ENCODE data around the gene KRTAP19-2. TPM values are rescaled to one million over a fixed set of nuclear protein-coding genes. Genes with fewer than 3 reads are reported as not detected.
A peak's percentile ranks its signal among the peaks of the same experiment; 100 is the strongest.
"Not testable (repeated sequence)": the region's sequence is repeated elsewhere in the genome, so short reads cannot be mapped to it uniquely, and the experiment has no call there.

KRTAP19-2 gene
- not detected for total RNA-seq
- long read RNA-seq, result 0 reads

GRCh38 chr21:30487336-30487735 is at the start of gene KRTAP19-2:
Gene KRTAP19-2 (minus strand): TSS chr21:30487436. CDS start chr21:30487348, 88 bp downstream.
- intact Hi-C loops (cut with micrococcal nuclease), result no loop called here
- DNase-seq (no peak), ATAC-seq (no peak)

DNA sequence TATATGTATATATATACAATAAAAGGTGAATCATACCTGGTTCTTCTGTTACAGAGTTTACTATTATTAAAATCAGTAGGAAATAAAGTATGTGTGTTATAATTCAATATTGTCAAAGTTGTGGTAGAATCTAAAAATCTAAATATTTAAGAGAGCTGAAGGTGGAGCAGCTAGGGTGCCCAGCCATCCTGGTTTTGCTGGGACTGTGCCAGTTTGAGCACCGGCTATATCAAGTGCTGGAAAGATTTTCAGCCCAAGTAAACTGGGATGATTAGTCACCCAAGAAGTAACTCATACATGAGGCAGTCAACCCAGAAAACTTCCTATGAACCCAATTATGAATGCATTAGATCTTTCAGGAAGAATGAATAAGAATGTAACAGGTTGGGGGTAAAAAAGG is 31.6 kb upstream of the KRTAP19-2 start:
- intact Hi-C loops (cut with micrococcal nuclease), result no loop called here
- no peak for ATAC-seq
- no peak for DNase-seq

- intact Hi-C loops (cut with micrococcal nuclease), result no loop called here
- ATAC-seq (no peak), DNase-seq (no peak)
Observed at GRCh38 chr21:30515681-30516080, 28.4 kb upstream of the KRTAP19-2 start.

DNA sequence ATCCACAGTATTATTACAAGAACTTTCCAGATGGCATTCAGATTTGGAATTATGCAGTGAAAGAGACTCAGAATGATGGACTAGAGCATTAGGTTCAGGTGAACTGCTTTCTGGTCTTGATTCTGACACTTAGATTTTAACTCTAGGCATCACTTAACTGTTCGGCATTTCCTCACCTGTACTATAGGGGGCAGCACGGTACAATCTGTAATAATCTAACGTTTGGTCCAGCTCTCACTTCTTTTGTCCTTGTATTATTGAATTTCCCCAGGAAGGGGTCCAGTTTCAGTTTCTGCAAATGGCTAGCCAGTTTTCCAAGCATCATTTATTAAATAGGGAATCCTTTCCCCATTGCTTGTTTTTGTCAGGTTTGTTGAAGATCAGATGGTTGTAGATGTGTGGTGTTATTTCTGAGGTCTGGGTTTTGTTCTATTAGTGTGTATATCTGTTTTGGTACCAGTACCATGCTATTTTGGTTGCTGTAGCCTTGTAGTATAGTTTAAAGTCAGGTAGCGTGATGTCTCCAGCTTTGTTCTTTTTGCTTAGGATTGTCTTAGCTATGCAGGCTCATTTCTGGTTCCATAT is 18.5 kb upstream of the KRTAP19-2 start:
- DNase-seq; intact Hi-C loops (cut with micrococcal nuclease); ATAC-seq: not testable (repeated sequence)

GRCh38 chr21:30502041-30502440 is 14.8 kb upstream of the KRTAP19-2 start, which contains the start of gene KRTAP19-5:
Gene KRTAP19-5 (minus strand): TSS chr21:30502141. CDS start chr21:30502090, 51 bp downstream.
- no peak for ATAC-seq
- intact Hi-C loops (cut with micrococcal nuclease), result no loop called here
- no peak for DNase-seq

DNA sequence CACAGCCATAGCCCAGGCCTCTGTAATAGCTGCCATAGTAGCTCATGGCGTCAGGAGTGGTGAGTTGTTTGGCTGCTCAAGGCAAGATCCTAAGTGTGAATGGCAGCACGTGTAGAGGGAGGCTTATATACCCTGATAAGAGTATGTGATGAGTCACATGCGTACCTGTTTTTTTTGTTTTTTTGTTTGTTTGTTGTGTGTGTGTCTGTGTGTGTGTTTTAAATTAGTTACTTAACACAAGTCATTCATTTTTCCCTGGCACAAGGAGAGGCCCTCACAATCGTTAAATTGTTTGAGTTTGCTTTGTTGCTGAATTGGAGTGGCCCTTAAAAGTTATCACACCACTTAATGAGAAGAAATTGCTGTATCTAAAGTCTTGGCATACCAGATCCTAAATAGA is 9.8 kb upstream of the KRTAP19-2 start, which contains the start of gene KRTAP19-4:
Gene KRTAP19-4 (minus strand): TSS at position 101 of the 400 bp plus-strand sequence. CDS start 55 bp downstream, at position 46.
- DNase-seq, result no peak
- no peak for ATAC-seq
- intact Hi-C loops (cut with micrococcal nuclease), result no loop called here

GRCh38 chr21:30491963-30492428 is 4.8 kb upstream of the KRTAP19-2 start, which contains the start of gene KRTAP19-3:
Gene KRTAP19-3 (minus strand): TSS chr21:30492013. CDS start chr21:30491957, 56 bp downstream.
- no peak for ATAC-seq
- DNase-seq, result no peak

GRCh38 chr21:30486180-30486579 is 1.1 kb downstream of the KRTAP19-2 start:
- intact Hi-C loops (cut with micrococcal nuclease), result no loop called here
- ATAC-seq, result no peak
- no peak for DNase-seq

More at GRCh38 chr21:30491963-30492428, 4.8 kb upstream of the KRTAP19-2 start, which contains the start of gene KRTAP19-3:
- intact Hi-C loops (cut with micrococcal nuclease), result no loop called here

DNA sequence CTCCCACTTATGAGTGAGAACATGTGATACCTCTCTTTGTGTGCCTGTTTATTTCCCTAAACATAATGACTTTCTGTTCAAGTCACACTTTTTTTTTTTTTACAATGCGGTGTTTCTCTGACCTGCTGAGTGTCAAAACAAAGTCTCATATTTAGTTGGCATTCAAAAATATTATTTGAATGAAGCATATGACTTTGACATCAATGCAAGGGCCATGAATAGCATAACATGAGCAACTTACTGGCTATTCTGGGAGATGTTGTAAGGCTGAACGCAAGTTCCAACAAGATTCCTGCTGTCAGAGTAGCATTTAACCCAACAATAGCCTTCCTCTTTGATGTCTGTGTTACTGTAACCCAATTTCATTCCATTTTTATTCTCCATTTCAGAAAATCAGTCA is 5.1 kb downstream of the KRTAP19-2 start:
- no peak for DNase-seq
- intact Hi-C loops (cut with micrococcal nuclease), result no loop called here
- ATAC-seq, result peak; percentile 88

DNA sequence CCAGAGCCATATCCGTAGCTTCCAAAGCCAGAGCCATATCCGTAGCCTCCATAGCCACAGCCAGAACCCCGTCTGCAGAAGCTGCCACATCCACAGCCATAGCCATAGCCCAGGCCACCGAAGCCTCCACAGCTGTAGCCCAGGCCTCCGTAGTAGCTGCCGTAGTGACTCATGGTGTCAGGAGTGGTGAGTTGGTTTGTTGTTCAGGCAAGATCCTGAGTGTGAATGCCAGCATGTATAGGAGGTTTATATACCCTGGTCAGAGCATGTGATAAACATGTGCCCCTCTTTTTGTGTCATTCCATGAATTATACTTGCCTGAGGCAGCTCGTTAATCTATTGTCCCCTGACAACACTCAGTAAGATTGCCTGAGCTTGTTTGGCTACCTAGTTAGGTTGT is 7.1 kb downstream of the KRTAP19-2 start, which contains the start of gene KRTAP19-1:
Gene KRTAP19-1 (minus strand): TSS at position 223 of the 400 bp plus-strand sequence. CDS start 50 bp downstream, at position 173.
- no peak for ATAC-seq

DNA sequence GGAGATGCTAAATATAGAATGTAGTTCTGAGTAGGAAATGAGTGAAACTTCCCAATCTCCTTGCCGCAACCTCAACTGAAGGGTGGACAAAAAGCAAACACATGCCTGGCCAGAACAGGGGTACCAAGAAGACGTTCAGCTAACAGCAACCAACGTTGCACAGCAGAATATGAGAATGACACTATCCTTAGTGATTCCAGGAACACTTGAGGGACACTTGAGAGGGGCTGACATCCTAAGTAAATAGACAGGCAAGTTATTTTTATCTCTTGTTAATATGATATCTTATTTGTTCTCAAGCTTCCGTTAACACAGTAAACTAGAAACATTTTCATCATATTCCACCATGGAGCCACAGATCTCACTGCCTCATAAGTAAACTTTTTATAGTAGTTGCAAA is 8.0 kb downstream of the KRTAP19-2 start:
- no peak for DNase-seq
- peak; percentile 62 for ATAC-seq
- intact Hi-C loops (cut with micrococcal nuclease), result no loop called here

More for the DNA sequence above, 7.1 kb downstream of the KRTAP19-2 start, which contains the start of gene KRTAP19-1:
- intact Hi-C loops (cut with micrococcal nuclease), result no loop called here
- no peak for DNase-seq

- ATAC-seq, result no peak
- intact Hi-C loops (cut with micrococcal nuclease), result no loop called here
Observed at GRCh38 chr21:30478004-30478403, 9.2 kb downstream of the KRTAP19-2 start.

DNA sequence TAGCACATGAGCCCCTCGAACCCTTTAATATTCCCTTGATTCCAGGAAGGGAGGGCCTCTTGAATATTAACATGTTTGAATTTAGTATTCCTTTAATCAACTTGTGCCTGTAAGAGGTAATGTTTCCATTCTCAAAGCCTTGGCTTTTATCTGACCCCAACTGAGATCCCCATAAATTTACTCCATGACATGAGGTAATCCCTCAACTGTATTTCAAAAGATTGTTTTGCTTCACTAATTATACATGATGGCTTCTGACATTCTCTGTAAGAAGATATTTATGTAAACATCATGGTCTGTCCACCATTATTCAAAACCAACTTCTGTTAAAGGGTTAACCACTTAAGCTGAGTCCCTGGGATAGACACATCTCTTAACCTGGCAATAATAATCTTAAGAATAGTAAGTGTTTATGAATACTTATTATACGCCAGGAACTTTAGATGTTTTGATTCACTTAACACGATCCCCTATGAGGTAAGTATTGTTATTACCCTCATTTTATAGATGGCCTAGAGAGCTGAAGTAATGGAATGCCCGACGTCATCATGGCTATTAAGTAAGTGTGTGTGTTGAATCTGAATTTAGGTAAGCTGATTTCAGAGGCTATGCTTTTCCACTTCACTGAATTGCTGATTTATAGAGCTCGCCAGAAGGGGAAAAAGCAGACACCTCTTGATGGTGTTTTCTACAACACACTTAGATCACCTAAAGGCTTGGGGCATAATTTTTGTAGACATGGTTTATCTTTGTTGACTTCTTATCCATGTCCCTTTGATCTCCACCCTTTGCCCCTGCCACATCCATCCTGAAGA is 18.1 kb downstream of the KRTAP19-2 start:
- DNase-seq, result no peak
- intact Hi-C loops (cut with micrococcal nuclease), result no loop called here
- ATAC-seq, result no peak

More at GRCh38 chr21:30478004-30478403, 9.2 kb downstream of the KRTAP19-2 start:
- no peak for DNase-seq

- intact Hi-C loops (cut with micrococcal nuclease), result no loop called here
- no peak for ATAC-seq
- DNase-seq, result no peak
Observed at GRCh38 chr21:30463713-30464112, 23.5 kb downstream of the KRTAP19-2 start.

DNA sequence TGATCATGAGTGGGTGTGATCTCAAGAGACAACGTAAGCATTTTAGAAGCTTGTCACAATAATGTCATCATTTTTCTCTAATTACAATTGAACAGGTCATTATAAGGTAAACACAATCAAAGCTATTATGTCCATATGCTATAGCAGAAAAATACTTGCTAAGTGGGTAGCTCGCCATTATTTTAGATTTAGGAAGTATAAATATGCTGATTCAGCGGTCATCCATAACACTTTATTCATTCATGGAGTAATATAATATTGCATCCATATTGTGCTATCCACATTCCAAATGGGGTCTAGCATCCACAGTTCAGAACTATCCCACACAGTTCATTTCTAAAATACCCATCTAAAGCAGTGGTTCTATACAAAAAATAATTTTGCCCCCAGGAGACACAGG is 38.7 kb downstream of the KRTAP19-2 start:
- ATAC-seq, result no peak
- intact Hi-C loops (cut with micrococcal nuclease), result no loop called here
- DNase-seq, result no peak

DNA sequence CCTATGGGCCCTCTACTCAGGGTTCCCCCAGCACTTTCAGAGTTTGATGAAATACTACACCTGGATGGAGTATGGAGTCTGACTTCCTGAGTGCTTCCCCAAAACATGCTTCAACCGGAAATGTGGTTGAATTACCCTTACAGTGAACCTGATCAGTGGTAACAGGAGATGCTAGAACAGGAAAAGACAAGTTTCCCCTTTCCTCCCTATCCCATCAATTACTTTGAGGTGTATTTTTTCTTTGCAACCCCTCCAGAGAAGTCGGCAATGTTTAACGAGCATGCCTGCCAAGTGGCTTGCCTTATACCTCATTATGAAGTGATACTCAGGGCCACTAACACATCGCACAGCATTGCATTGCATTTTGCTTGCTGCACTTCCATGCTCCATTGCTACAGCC is 40.2 kb downstream of the KRTAP19-2 start:
- DNase-seq (no peak), ATAC-seq (no peak)
- intact Hi-C loops (cut with micrococcal nuclease), result no loop called here

GRCh38 chr21:30444204-30444603 is 43.0 kb downstream of the KRTAP19-2 start:
- intact Hi-C loops (cut with micrococcal nuclease), result loop anchor here (2.0 to 5.0 kb wide), 2 partner anchors 289 to 643 kb away; no protein-coding TSS in a partner anchor
- DNase-seq, result no peak
- peak; percentile 78 for ATAC-seq

DNA sequence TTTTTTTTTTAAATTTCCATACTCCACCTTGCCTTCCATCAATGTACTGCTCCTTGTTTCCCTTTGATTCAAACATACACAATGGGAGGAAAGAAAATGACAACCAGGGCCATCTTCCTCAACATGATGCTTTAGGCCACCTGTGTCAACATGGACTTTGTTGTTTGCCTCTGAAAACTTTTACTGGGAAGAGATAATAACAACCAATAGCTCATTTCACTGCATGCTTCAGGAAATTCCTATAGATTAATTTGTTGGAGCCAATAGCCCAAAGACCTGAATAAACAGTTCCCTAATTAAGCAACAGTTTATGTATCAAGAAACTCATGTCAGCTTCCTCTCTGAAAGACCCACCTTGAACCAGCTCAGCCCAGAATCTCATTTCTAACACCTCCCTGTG is 44.0 kb downstream of the KRTAP19-2 start:
- no peak for DNase-seq
- ATAC-seq, result no peak
- intact Hi-C loops (cut with micrococcal nuclease), result loop anchor here (5.0 kb wide), 1 partner anchor 644 kb away; no protein-coding TSS in a partner anchor

DNA sequence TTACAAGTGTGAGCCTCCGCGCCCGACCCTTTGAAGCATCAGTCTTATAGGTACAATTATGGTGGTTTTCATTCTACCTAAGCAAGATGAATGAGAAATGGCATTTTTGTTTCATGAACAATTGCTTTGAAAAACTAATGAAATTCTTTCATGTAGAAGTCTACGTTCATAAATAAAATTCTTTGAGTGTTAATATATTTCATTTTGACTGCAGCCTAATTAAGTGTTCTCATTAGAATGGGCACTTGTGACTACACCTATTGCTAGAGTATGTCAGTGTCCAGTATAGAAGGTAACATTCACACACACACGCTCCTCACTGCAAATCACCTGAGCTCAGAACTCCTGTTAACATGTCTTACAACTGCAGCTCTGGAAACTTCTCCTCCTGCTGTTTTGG is 47.3 kb downstream of the KRTAP19-2 start, which contains the start of gene KRTAP15-1:
Gene KRTAP15-1 (plus strand): TSS at position 301 of the 400 bp plus-strand sequence. CDS start 53 bp downstream, at position 354.
- intact Hi-C loops (cut with micrococcal nuclease), result loop anchor here (5.0 kb wide), 1 partner anchor 647 kb away; no protein-coding TSS in a partner anchor
- DNase-seq (no peak), ATAC-seq (no peak)
